ENCODE data around the gene DDX39B.
"Not testable (repeated sequence)": the region's sequence is repeated elsewhere in the genome, so short reads cannot be mapped to it uniquely, and the experiment has no call there.

The DDX39B gene

GRCh38 chr6:31521835-31522234, 20.0 kb downstream of the DDX39B start:
- no peak overlapping the region for H3K4me3 ChIP-seq (ENCODE audit: low read depth, low read length)
- no peak for DNase-seq (ENCODE audit: low read depth)
- TF ChIP-seq POLR2A (IDR thresholded peaks at IDR 0.05; ENCODE audit: extremely low read depth, insufficient read length) (no peak), MYC (IDR thresholded peaks at IDR 0.05; ENCODE audit: low read depth, low read length) (no peak), MAX (IDR thresholded peaks at IDR 0.05; ENCODE audit: low read depth, low read length) (no peak), CTCF (IDR thresholded peaks at IDR 0.05; ENCODE audit: low read depth, low read length) (no peak)

DNA sequence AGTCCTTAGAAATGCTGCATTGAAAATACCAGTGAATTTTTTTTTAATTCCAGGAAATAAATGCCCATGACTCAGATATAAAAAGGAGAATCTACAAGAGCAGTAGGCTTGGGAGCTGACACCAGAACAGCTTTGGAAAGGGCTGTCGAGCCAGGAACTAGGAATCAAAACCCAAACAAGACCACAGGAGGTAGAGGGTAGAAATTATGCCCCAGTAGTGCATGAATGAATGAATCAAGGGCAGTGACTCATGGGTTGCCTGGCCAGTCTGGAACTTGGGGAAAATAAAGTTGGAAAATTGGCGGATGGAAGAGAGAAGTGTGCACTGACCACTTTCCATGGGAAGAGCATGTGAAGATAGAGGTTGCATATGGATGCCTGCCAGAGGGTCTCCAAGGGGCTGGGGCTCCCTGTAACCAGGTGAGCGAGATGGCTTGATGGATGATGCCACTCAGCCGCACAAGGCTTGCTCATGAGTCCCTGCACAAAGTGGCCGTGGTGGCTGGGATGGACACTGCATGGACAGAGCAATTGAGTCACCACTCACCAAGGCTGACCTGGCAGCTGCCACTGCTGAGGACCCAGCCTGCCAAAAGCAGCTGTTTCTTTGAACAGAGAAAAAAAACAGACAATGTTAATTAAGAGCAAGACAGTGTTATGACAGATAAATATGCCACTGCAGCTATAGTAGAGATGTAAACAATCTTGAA, 28.2 kb downstream of the DDX39B start:
- no peak for DNase-seq (ENCODE audit: low read depth)
- no peak overlapping the region for H3K4me3 ChIP-seq (ENCODE audit: low read depth, low read length)
- TF ChIP-seq MAX (IDR thresholded peaks at IDR 0.05; ENCODE audit: low read depth, low read length) (no peak), MYC (IDR thresholded peaks at IDR 0.05; ENCODE audit: low read depth, low read length) (no peak)

DNA sequence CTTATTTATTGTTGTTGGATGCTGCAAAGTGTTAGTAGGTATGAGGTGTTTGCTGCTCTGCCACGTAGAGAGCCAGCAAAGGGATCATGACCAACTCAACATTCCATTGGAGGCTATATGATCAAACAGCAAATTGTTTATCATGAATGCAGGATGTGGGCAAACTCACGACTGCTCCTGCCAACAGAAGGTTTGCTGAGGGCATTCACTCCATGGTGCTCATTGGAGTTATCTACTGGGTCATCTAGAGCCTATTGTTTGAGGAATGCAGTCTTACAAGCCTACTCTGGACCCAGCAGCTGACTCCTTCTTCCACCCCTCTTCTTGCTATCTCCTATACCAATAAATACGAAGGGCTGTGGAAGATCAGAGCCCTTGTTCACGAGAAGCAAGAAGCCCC, 31.8 kb downstream of the DDX39B start:
- DNase-seq (ENCODE audit: low read depth), result no peak
- H3K4me3 ChIP-seq (ENCODE audit: low read depth, low read length), result no peak overlapping the region
- no peak for TF ChIP-seq CTCF (IDR thresholded peaks at IDR 0.05; ENCODE audit: low read depth, low read length)
- no peak for TF ChIP-seq MYC (IDR thresholded peaks at IDR 0.05; ENCODE audit: low read depth, low read length)
- no peak for TF ChIP-seq MAX (IDR thresholded peaks at IDR 0.05; ENCODE audit: low read depth, low read length)
- TF ChIP-seq POLR2A (IDR thresholded peaks at IDR 0.05; ENCODE audit: extremely low read depth, insufficient read length), result no peak

GRCh38 chr6:31509036-31509435, 32.8 kb downstream of the DDX39B start:
- not testable (repeated sequence) for DNase-seq (ENCODE audit: low read depth); H3K4me3 ChIP-seq (ENCODE audit: low read depth, low read length)

DNA sequence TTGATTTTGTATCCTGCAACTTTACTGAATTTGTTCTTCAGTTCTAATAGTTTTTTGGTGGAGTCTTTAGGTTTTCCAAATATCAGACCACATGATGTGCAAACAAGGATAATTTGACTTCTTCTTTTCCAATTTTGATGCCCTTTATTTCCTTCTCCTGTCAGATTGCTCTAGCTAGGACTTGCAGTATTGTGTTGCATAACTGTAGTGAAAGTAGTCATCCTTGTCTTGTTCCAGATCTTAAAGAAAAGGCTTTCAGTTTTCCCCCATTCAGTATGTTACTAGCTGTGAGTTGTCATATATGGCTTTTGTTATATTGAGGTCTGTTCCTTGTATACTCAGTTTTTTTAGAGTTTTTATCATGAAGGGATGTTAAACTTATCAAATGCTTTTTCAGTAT, 39.2 kb downstream of the DDX39B start:
- TF ChIP-seq POLR2A (IDR thresholded peaks at IDR 0.05; ENCODE audit: extremely low read depth, insufficient read length) (no peak), CTCF (IDR thresholded peaks at IDR 0.05; ENCODE audit: low read depth, low read length) (no peak), MAX (IDR thresholded peaks at IDR 0.05; ENCODE audit: low read depth, low read length) (no peak), MYC (IDR thresholded peaks at IDR 0.05; ENCODE audit: low read depth, low read length) (no peak)
- no peak for DNase-seq (ENCODE audit: low read depth)

GRCh38 chr6:31499648-31500047, 42.2 kb downstream of the DDX39B start:
- DNase-seq (ENCODE audit: low read depth); H3K4me3 ChIP-seq (ENCODE audit: low read depth, low read length): not testable (repeated sequence)

More for the DNA sequence above, 39.2 kb downstream of the DDX39B start:
- H3K4me3 ChIP-seq (ENCODE audit: low read depth, low read length), result no peak overlapping the region

- no peak for DNase-seq (ENCODE audit: low read depth)
- no peak for TF ChIP-seq MAX (IDR thresholded peaks at IDR 0.05; ENCODE audit: low read depth, low read length)
- no peak for TF ChIP-seq POLR2A (IDR thresholded peaks at IDR 0.05; ENCODE audit: extremely low read depth, insufficient read length)
- no peak for TF ChIP-seq MYC (IDR thresholded peaks at IDR 0.05; ENCODE audit: low read depth, low read length)
- no peak for TF ChIP-seq CTCF (IDR thresholded peaks at IDR 0.05; ENCODE audit: low read depth, low read length)
- no peak overlapping the region for H3K4me3 ChIP-seq (ENCODE audit: low read depth, low read length)
Observed at GRCh38 chr6:31498748-31499147, 43.1 kb downstream of the DDX39B start.

Measured in NB4 (cell line).